ENCODE results near the gene CYB561A3. TPM values are rescaled to one million over a fixed set of nuclear protein-coding genes. Genes with fewer than 3 reads are reported as not detected.
"Not testable (repeated sequence)": the region's sequence is repeated elsewhere in the genome, so short reads cannot be mapped to it uniquely, and the experiment has no call there.

Gene CYB561A3
- total RNA-seq, 4 donors from 2014 or later: 11.3 to 43.6 (median 21.2) TPM

- Histone ChIP-seq H3K4me3 (no peak overlapping the region), H3K27ac (no peak overlapping the region), H3K4me1 (no peaks in the 10 kb centered on the region), H3K9me3 (no peaks in the 10 kb centered on the region), H3K36me3 (no peaks in the 10 kb centered on the region), H3K27me3 (no peaks in the 10 kb centered on the region)
- intact Hi-C loops (cut with DNase I; ENCODE audit: low total_unique reads): loop anchor here (2.0 kb wide), 1 partner anchor 48 kb away; no protein-coding TSS in a partner anchor
- no peak for TF ChIP-seq CTCF (IDR thresholded peaks at IDR 0.05)
- TF ChIP-seq POLR2A (IDR thresholded peaks at IDR 0.05): no peak
- no peak for DNase-seq
Measured at GRCh38 chr11:61384271-61385242, 22.9 kb upstream of the CYB561A3 start.

DNA sequence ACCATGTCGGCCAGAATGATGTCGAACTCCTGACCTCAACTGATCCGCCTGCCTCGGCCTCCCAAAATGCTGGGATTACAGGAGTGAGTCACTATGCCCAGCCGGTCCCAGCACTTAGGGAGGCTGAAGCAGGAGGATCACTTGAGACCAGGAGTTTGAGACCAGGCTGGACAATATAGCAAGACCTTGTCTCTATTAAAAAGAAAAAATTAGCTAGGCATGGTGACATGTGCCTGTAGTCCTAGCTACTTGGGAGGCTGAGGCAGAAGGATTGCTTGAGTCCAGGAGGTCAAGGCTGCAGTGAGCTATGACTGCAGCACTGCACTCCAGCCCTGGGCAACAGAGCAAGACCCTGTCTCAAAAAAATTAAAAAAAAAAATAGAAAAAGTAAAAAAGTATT is 22.2 kb upstream of the CYB561A3 start:
- H3K27ac ChIP-seq, DNase-seq, H3K4me1 ChIP-seq, H3K36me3 ChIP-seq, H3K27me3 ChIP-seq, H3K9me3 ChIP-seq, H3K4me3 ChIP-seq: not testable (repeated sequence)
- intact Hi-C loops (cut with DNase I; ENCODE audit: low total_unique reads): loop anchor here (2.0 kb wide), 1 partner anchor 47 kb away; no protein-coding TSS in a partner anchor

- H3K27me3 ChIP-seq: no peaks in the 10 kb centered on the region
- H3K4me3 ChIP-seq: no peak overlapping the region
- intact Hi-C loops (cut with DNase I; ENCODE audit: low total_unique reads): no loop called here
- H3K4me1 ChIP-seq: no peaks in the 10 kb centered on the region
- no peak overlapping the region for H3K27ac ChIP-seq
- no peaks in the 10 kb centered on the region for H3K9me3 ChIP-seq
- no peaks in the 10 kb centered on the region for H3K36me3 ChIP-seq
- TF ChIP-seq CTCF (IDR thresholded peaks at IDR 0.05) (no peak), POLR2A (IDR thresholded peaks at IDR 0.05) (no peak)
- no peak for DNase-seq
Measured at GRCh38 chr11:61380884-61381283, 19.2 kb upstream of the CYB561A3 start.

DNA sequence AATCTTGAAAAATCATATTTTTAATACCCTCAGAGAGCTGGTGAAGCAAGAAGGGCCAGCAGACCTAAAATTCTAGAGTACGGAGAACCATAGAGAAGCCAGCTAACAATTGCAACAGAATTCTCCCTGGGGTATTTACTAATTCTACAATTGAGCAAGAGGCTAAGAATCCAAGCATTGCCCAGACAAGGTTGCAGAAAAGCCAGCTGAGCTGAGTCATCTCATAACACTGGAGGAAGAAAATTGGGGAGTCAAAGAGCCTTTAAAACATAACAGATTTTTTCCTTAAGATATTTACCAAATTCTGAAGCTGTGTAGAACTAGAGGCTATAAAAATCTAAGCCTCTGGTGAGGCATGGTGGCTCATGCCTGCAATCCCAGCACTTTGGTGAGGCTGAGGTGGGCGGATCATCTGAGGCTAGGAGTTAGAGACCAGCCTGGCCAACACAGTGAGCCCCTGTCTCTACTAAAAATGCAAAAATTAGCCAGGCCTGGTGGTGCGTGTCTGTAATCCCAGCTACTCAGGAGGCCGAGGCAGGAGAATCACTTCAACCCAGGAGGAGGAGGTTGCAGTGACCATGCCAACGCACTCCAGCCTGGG is 17.1 kb upstream of the CYB561A3 start:
- H3K4me3 ChIP-seq: no peak overlapping the region
- intact Hi-C loops (cut with DNase I; ENCODE audit: low total_unique reads): no loop called here
- no peaks in the 10 kb centered on the region for H3K27me3 ChIP-seq
- H3K4me1 ChIP-seq: no peaks in the 10 kb centered on the region
- no peaks in the 10 kb centered on the region for H3K36me3 ChIP-seq
- TF ChIP-seq POLR2A (IDR thresholded peaks at IDR 0.05): no peak
- TF ChIP-seq CTCF (IDR thresholded peaks at IDR 0.05): no peak
- H3K9me3 ChIP-seq: no peaks in the 10 kb centered on the region
- peak; percentile 57 to 80 for DNase-seq
- peak overlapping the region; percentile 77 to 84 for H3K27ac ChIP-seq

GRCh38 chr11:61377461-61378160 is 15.9 kb upstream of the CYB561A3 start:
- H3K36me3 ChIP-seq: no peaks in the 10 kb centered on the region
- intact Hi-C loops (cut with DNase I; ENCODE audit: low total_unique reads): no loop called here
- no peak for DNase-seq
- H3K27me3 ChIP-seq: no peaks in the 10 kb centered on the region
- TF ChIP-seq POLR2A (IDR thresholded peaks at IDR 0.05) (no peak), CTCF (IDR thresholded peaks at IDR 0.05) (no peak)
- H3K4me1 ChIP-seq: no peaks in the 10 kb centered on the region
- H3K27ac ChIP-seq: peak overlapping the region in 1 of 2 donors; percentile 84
- H3K9me3 ChIP-seq: no peaks in the 10 kb centered on the region
- H3K4me3 ChIP-seq: no peak overlapping the region
